Mesendoderm (in vitro differentiated cells): Measurements from ENCODE around the gene ADM2.

Experiments
- DNase-seq: peaks from one replicate; pipeline ENCODE4 v3.0.0; 2013
- H2AK5ac ChIP-seq: 2 replicates; pipeline ENCODE4 v1.6.1; 2013; ENCODE audit warnings: low read length, inconsistent platforms
- H2BK120ac ChIP-seq: 2 replicates; pipeline ENCODE4 v1.6.1; 2013; ENCODE audit warnings: low read depth, mild to moderate bottlenecking, low read length, moderate library complexity, mixed read lengths
- H2BK15ac ChIP-seq: replicated peaks from 2 replicates; pipeline ENCODE4 v1.6.1; 2013; ENCODE audit warnings: low read depth, mild to moderate bottlenecking, moderate library complexity
- H2BK5ac ChIP-seq: 2 replicates; pipeline ENCODE4 v1.6.1; 2013; ENCODE audit warnings: low read length, inconsistent platforms
- H3K18ac ChIP-seq: 2 replicates; pipeline ENCODE4 v1.6.1; 2013; ENCODE audit warnings: mild to moderate bottlenecking, low read length, mixed read lengths
- H3K23ac ChIP-seq: one replicate; pipeline ENCODE4 v1.6.1; 2013; ENCODE audit warnings: low read length
- H3K27ac ChIP-seq: 2 replicates; pipeline ENCODE4 v1.5.1; 2013; ENCODE audit warnings: low read depth, mild to moderate bottlenecking, inconsistent platforms, low read length, moderate library complexity
- H3K27me3 ChIP-seq: 2 replicates; pipeline ENCODE4 v1.6.1; 2013; ENCODE audit warnings: low read length, control low read depth, mild to moderate bottlenecking, inconsistent platforms; ENCODE audit not compliant: insufficient read depth, poor library complexity
- H3K36me3 ChIP-seq: 2 replicates; pipeline ENCODE4 v1.6.1; 2013; ENCODE audit warnings: low read length, inconsistent platforms; ENCODE audit not compliant: control insufficient read depth, insufficient read depth
- H3K4ac ChIP-seq: one replicate; pipeline ENCODE4 v1.6.1; 2013; ENCODE audit warnings: low read depth, mild to moderate bottlenecking, low read length, moderate library complexity
- H3K4me1 ChIP-seq: 2 replicates; pipeline ENCODE4 v1.6.1; 2013; ENCODE audit warnings: low read depth, low read length, inconsistent platforms; ENCODE audit not compliant: control insufficient read depth
- H3K4me2 ChIP-seq: 2 replicates; pipeline ENCODE4 v1.6.1; 2013; ENCODE audit warnings: low read length
- H3K4me3 ChIP-seq: 2 replicates; pipeline ENCODE4 v1.5.1; 2013; ENCODE audit warnings: mild to moderate bottlenecking, low read length
- H3K56ac ChIP-seq: one replicate; pipeline ENCODE4 v1.6.1; 2013; ENCODE audit warnings: low read length
- H3K79me1 ChIP-seq: 2 replicates; pipeline ENCODE4 v1.6.1; 2013; ENCODE audit warnings: low read length, inconsistent platforms
- H3K79me2 ChIP-seq: 2 replicates; pipeline ENCODE4 v1.6.1; 2013; ENCODE audit warnings: mild to moderate bottlenecking, low read length; ENCODE audit not compliant: control insufficient read depth, insufficient read depth
- H3K9ac ChIP-seq: 2 replicates; pipeline ENCODE4 v1.6.1; 2013; ENCODE audit warnings: low read length, inconsistent platforms
- H4K5ac ChIP-seq: one replicate; pipeline ENCODE4 v1.6.1; 2013; ENCODE audit warnings: low read length
- H4K8ac ChIP-seq: one replicate; pipeline ENCODE4 v1.6.1; 2013; ENCODE audit warnings: low read depth, mild to moderate bottlenecking, control low read depth, low read length, moderate library complexity
- WGBS: extraction: QIAGEN DNeasy Blood & Tissue Kit; methylation state at CpG from one replicate; pipeline ENCODE4 v1.1.7; 2013; ENCODE audit warnings: low lambda C conversion rate, missing lambda C conversion rate; ENCODE audit not compliant: insufficient coverage; ENCODE audit errors: extremely low coverage; 5-methylcytosine and 5-hydroxymethylcytosine counted together

Gene ADM2

DNA sequence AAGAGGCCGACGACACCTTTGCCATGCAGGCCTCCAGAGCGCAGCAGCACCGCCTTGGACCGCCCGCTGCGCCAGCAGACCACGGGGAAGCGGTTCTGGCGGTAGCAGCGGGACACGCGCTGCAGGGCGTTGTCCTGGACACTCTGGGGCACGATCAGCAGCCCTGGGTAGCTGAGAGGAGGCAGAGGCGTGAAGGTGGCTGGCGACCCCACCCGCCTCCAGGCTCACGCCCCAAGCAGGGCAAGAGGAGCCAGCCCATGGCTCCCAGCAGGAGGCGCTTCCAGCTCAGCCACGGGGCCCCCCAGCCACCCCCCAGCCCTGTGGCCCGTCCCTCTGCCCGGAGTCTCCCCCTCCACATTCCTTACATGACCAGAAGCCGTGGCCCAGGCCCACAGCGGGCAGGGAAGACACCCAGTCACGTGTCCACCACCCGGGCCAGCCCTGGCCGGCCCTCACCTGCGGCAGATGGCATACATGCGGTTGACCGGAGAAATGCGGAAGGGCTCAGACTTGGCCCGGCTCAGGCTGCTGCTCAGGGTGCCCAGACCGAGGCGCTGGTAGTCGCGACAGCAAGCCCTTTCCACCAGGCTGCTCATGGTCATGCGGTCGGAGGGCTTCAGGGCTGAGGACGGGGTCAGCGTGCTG lies 21.7 kb upstream of the ADM2 start:
- H3K4me1 ChIP-seq, result no peaks in the 10 kb centered on the region
- H3K23ac ChIP-seq, result no peak overlapping the region
- H2BK5ac ChIP-seq, result no peak overlapping the region
- no peak for DNase-seq
- H3K4ac ChIP-seq, result no peak overlapping the region
- no peak overlapping the region for H3K4me2 ChIP-seq
- no peak overlapping the region for H2AK5ac ChIP-seq
- WGBS, result no CpG with 5 or more reads among the region's 41 CpGs
- H3K27ac ChIP-seq, result no peak overlapping the region
- H3K27me3 ChIP-seq, result no peaks in the 10 kb centered on the region
- H3K79me2 ChIP-seq, result no peaks in the 10 kb centered on the region
- H3K56ac ChIP-seq, result no peak overlapping the region
- H3K4me3 ChIP-seq, result no peak overlapping the region
- H2BK15ac ChIP-seq, result no peak overlapping the region
- peaks cover 14% of the 10 kb centered on the region for H3K36me3 ChIP-seq
- no peak overlapping the region for H3K9ac ChIP-seq
- H4K8ac ChIP-seq, result no peak overlapping the region
- H2BK120ac ChIP-seq, result no peak overlapping the region
- H4K5ac ChIP-seq, result no peak overlapping the region
- H3K18ac ChIP-seq, result no peak overlapping the region
- H3K79me1 ChIP-seq, result no peaks in the 10 kb centered on the region

DNA sequence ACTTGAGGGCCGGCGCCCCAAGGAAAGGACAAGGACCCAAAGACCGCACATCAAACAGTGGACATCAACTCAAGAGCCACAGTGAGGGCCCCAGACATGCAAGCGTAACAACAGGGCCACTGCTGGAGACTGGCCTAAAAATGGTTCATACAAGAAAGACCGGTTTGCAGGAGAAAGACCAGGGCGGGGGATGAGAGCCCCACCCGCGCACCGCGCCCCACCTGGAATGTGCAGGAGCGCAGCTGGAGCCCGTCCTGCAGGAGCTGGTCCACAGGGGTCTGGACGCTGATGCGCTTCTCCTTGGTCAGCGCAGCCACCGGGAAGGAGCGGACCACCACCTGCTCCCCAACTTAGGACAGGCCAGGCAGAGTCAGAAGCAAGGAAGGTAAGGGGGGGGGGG lies 20.4 kb upstream of the ADM2 start:
- no peak overlapping the region for H3K4me3 ChIP-seq
- H2AK5ac ChIP-seq, result no peak overlapping the region
- H3K18ac ChIP-seq, result no peak overlapping the region
- no peak overlapping the region for H3K56ac ChIP-seq
- no peak overlapping the region for H3K9ac ChIP-seq
- H3K79me2 ChIP-seq, result no peaks in the 10 kb centered on the region
- H3K27me3 ChIP-seq, result no peaks in the 10 kb centered on the region
- no peak overlapping the region for H2BK120ac ChIP-seq
- H3K36me3 ChIP-seq, result peaks cover 16% of the 10 kb centered on the region
- no peak overlapping the region for H4K5ac ChIP-seq
- H3K23ac ChIP-seq, result no peak overlapping the region
- H2BK15ac ChIP-seq, result no peak overlapping the region
- H3K79me1 ChIP-seq, result no peaks in the 10 kb centered on the region
- H3K27ac ChIP-seq, result no peak overlapping the region
- H4K8ac ChIP-seq, result no peak overlapping the region
- no peak overlapping the region for H2BK5ac ChIP-seq
- no peaks in the 10 kb centered on the region for H3K4me1 ChIP-seq
- DNase-seq, result no peak
- H3K4me2 ChIP-seq, result no peak overlapping the region
- WGBS, result no CpG with 5 or more reads among the region's 17 CpGs
- H3K4ac ChIP-seq, result no peak overlapping the region

DNA sequence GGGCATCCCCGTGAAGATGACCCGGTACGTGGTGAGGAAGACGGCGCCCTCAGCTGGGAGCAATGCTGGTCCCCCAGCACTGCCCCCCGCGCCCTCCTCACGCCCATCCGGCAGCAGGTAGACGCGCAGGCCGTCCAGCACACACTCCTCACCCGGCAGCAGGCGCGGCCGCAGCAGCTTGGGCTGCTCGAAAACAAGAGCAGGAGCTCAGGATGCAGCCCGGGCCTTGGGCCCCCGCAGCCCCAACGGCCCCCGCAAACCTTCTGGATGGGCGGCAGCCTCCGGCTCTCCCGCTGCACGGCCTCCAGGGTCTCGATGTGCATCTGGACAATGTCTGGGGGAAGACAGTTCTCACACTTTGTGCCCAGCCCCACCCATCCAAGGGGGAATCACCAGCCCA lies 19.8 kb upstream of the ADM2 start:
- no peak overlapping the region for H4K8ac ChIP-seq
- H3K4me2 ChIP-seq, result no peak overlapping the region
- H3K4me3 ChIP-seq, result no peak overlapping the region
- H3K27me3 ChIP-seq, result no peaks in the 10 kb centered on the region
- no peaks in the 10 kb centered on the region for H3K79me2 ChIP-seq
- H3K27ac ChIP-seq, result no peak overlapping the region
- no peak overlapping the region for H3K9ac ChIP-seq
- no CpG with 5 or more reads among the region's 26 CpGs for WGBS
- H3K23ac ChIP-seq, result no peak overlapping the region
- no peak overlapping the region for H2BK5ac ChIP-seq
- peaks cover 17% of the 10 kb centered on the region for H3K36me3 ChIP-seq
- H3K4me1 ChIP-seq, result no peaks in the 10 kb centered on the region
- no peak overlapping the region for H4K5ac ChIP-seq
- DNase-seq, result no peak
- H2BK15ac ChIP-seq, result no peak overlapping the region
- no peak overlapping the region for H3K4ac ChIP-seq
- no peak overlapping the region for H2BK120ac ChIP-seq
- no peak overlapping the region for H3K56ac ChIP-seq
- no peaks in the 10 kb centered on the region for H3K79me1 ChIP-seq
- H3K18ac ChIP-seq, result no peak overlapping the region
- H2AK5ac ChIP-seq, result no peak overlapping the region

GRCh38 chr22:50461979-50462540 lies 19.3 kb upstream of the ADM2 start:
- no peak overlapping the region for H2AK5ac ChIP-seq
- no peak overlapping the region for H2BK5ac ChIP-seq
- H3K27ac ChIP-seq, result no peak overlapping the region
- no peak overlapping the region for H4K8ac ChIP-seq
- H2BK120ac ChIP-seq, result no peak overlapping the region
- no peaks in the 10 kb centered on the region for H3K4me1 ChIP-seq
- no peaks in the 10 kb centered on the region for H3K79me2 ChIP-seq
- H3K23ac ChIP-seq, result no peak overlapping the region
- H3K9ac ChIP-seq, result no peak overlapping the region
- DNase-seq, result no peak
- no peak overlapping the region for H3K56ac ChIP-seq
- no peak overlapping the region for H3K4me3 ChIP-seq
- H3K36me3 ChIP-seq, result peaks cover 17% of the 10 kb centered on the region
- no peak overlapping the region for H2BK15ac ChIP-seq
- no peak overlapping the region for H4K5ac ChIP-seq
- H3K79me1 ChIP-seq, result no peaks in the 10 kb centered on the region
- no peak overlapping the region for H3K18ac ChIP-seq
- WGBS, result no CpG with 5 or more reads among the region's 30 CpGs
- H3K4ac ChIP-seq, result no peak overlapping the region
- no peak overlapping the region for H3K4me2 ChIP-seq
- H3K27me3 ChIP-seq, result no peaks in the 10 kb centered on the region

GRCh38 chr22:50463188-50463900 lies 18.0 kb upstream of the ADM2 start:
- no CpG with 5 or more reads among the region's 28 CpGs for WGBS
- Histone ChIP-seq H4K8ac (no peak overlapping the region), H3K4ac (no peak overlapping the region), H3K27me3 (no peaks in the 10 kb centered on the region), H3K4me1 (no peaks in the 10 kb centered on the region), H2BK120ac (no peak overlapping the region), H2BK15ac (no peak overlapping the region), H3K23ac (no peak overlapping the region), H3K4me3 (no peak overlapping the region), H3K79me1 (no peaks in the 10 kb centered on the region), H3K4me2 (no peak overlapping the region), H3K27ac (no peak overlapping the region), H4K5ac (no peak overlapping the region), H2BK5ac (no peak overlapping the region), H3K36me3 (peaks cover 18% of the 10 kb centered on the region), H3K56ac (no peak overlapping the region), H3K18ac (no peak overlapping the region), H3K9ac (no peak overlapping the region), H2AK5ac (no peak overlapping the region), H3K79me2 (peaks cover 5% of the 10 kb centered on the region)
- DNase-seq, result no peak
